ENCODE data around the gene SMYD5. TPM values are rescaled to one million over a fixed set of nuclear protein-coding genes. Genes with fewer than 3 reads are reported as not detected.

SMYD5 gene
- total and polyA plus RNA-seq, 7 donors: 14.7 to 42.0 (median 19.7) TPM

- Histone ChIP-seq H3K4me1 (peaks cover 37% of the 10 kb centered on the region), H3K4me3 (no peak overlapping the region), H3K27me3 (ENCODE audit: insufficient read depth in 3 of 3, low read length in 2 of 3) (no peaks in the 10 kb centered on the region), H3K9me3 (no peaks in the 10 kb centered on the region), H3K27ac (peak overlapping the region; percentile 54), H3K36me3 (ENCODE audit: insufficient read depth in 1 of 2, low read depth in 1 of 2) (peaks cover 0 to 42% of the 10 kb centered on the region in 2 donors)
- intact Hi-C loops (cut with DNase I): no loop called here
- TF ChIP-seq CTCF (IDR thresholded peaks at IDR 0.05): no peak
- ATAC-seq (peak; percentile 76 to 87 (median 83)), DNase-seq (peak; percentile 42 to 65)
Measured at GRCh38 chr2:73218298-73218697, 4.3 kb downstream of the SMYD5 start.

GRCh38 chr2:73223821-73224220 is 9.8 kb downstream of the SMYD5 start:
- Histone ChIP-seq H3K36me3 (ENCODE audit: insufficient read depth in 1 of 2, low read depth in 1 of 2) (peaks cover 3 to 97% of the 10 kb centered on the region in 2 donors), H3K27ac (no peak overlapping the region), H3K4me1 (peaks cover 3% of the 10 kb centered on the region), H3K9me3 (no peaks in the 10 kb centered on the region), H3K27me3 (ENCODE audit: insufficient read depth in 3 of 3, low read length in 2 of 3) (no peaks in the 10 kb centered on the region), H3K4me3 (no peak overlapping the region)
- TF ChIP-seq CTCF (IDR thresholded peaks at IDR 0.05): no peak
- 84 to 87% (median 86%) methylated on average over 4 of the region's 4 CpGs for WGBS, 3 donors
- DNase-seq (no peak), ATAC-seq (no peak)
- intact Hi-C loops (cut with DNase I): no loop called here

GRCh38 chr2:73225513-73226360 is 11.7 kb downstream of the SMYD5 start:
- no peaks in the 10 kb centered on the region for H3K4me1 ChIP-seq
- H3K9me3 ChIP-seq: no peaks in the 10 kb centered on the region
- no peak for DNase-seq
- WGBS, 3 donors: 56 to 70% (median 64%) methylated on average over 9 of the region's 9 CpGs
- peaks cover 3 to 97% of the 10 kb centered on the region in 2 donors for H3K36me3 ChIP-seq (ENCODE audit: insufficient read depth in 1 of 2, low read depth in 1 of 2)
- no peak for TF ChIP-seq CTCF (IDR thresholded peaks at IDR 0.05)
- H3K27me3 ChIP-seq (ENCODE audit: insufficient read depth in 3 of 3, low read length in 2 of 3): no peaks in the 10 kb centered on the region
- intact Hi-C loops (cut with DNase I): no loop called here
- no peak overlapping the region for H3K4me3 ChIP-seq
- ATAC-seq: peak in 3 of 4 donors; percentile 18 to 38 (median 23)
- H3K27ac ChIP-seq: no peak overlapping the region

GRCh38 chr2:73227086-73227485 is 13.0 kb downstream of the SMYD5 start:
- intact Hi-C loops (cut with DNase I): no loop called here
- H3K9me3 ChIP-seq: no peaks in the 10 kb centered on the region
- DNase-seq (no peak), ATAC-seq (no peak)
- WGBS, 3 donors: 78 to 96% (median 87%) methylated on average over 3 of the region's 3 CpGs
- no peak for TF ChIP-seq CTCF (IDR thresholded peaks at IDR 0.05)
- H3K27me3 ChIP-seq (ENCODE audit: insufficient read depth in 3 of 3, low read length in 2 of 3): no peaks in the 10 kb centered on the region
- no peak overlapping the region for H3K4me3 ChIP-seq
- H3K4me1 ChIP-seq: no peaks in the 10 kb centered on the region
- peaks cover 3 to 83% of the 10 kb centered on the region in 2 donors for H3K36me3 ChIP-seq (ENCODE audit: insufficient read depth in 1 of 2, low read depth in 1 of 2)
- no peak overlapping the region for H3K27ac ChIP-seq

Measured in psoas muscle (tissue), 8 donors.